NCI-H1694 treated with DMSO at 0.1 percent for 48 hours (cell line): ENCODE results near the gene EMD.

Source experiments
- DNase-seq: peaks from one replicate; lab custom pipeline; 2025; lab: John Stamatoyannopoulos, UW

The EMD gene

GRCh38 chrX:154419189-154419588 is 40.1 kb downstream of the EMD start:
- no peak for DNase-seq

- DNase-seq: no peak
Measured at GRCh38 chrX:154419688-154420401, 40.8 kb downstream of the EMD start.

- no peak for DNase-seq
Measured at GRCh38 chrX:154420402-154420756, 41.3 kb downstream of the EMD start.

- no peak for DNase-seq
Measured at GRCh38 chrX:154426916-154427770, 48.0 kb downstream of the EMD start.

GRCh38 chrX:154428176-154429171 is 49.4 kb downstream of the EMD start, which contains the start of gene ATP6AP1:
TSS of gene ATP6AP1 (plus strand) at chrX:154428677. CDS start at chrX:154428693, 16 bp downstream.
- peak; percentile 87 for DNase-seq

- DNase-seq: no peak
Measured at GRCh38 chrX:154429711-154430110, 50.6 kb downstream of the EMD start.

GRCh38 chrX:154430479-154430878 is 51.4 kb downstream of the EMD start:
- DNase-seq: no peak

GRCh38 chrX:154430916-154431315 is 51.8 kb downstream of the EMD start:
- no peak for DNase-seq
